ENCODE results near the gene USP30. TPM values are rescaled to one million over a fixed set of nuclear protein-coding genes. Genes with fewer than 3 reads are reported as not detected.

Gene USP30
- total RNA-seq, 2 donors from 2014 or later = 7.3 to 14.5 TPM

- no peak overlapping the region for H3K4me3 ChIP-seq
- H3K27me3 ChIP-seq = no peaks in the 10 kb centered on the region
- ATAC-seq (no peak), DNase-seq (no peak)
- intact Hi-C loops (cut with DNase I) = no loop called here
- no peaks in the 10 kb centered on the region for H3K36me3 ChIP-seq (replicated peaks in 1 of 2; ENCODE audit: insufficient read depth in 1 of 2, low read depth in 2 of 2)
- 86 to 96% methylated on average over 12 to 13 of the region's 13 CpGs for WGBS, 2 donors
- H3K9me3 ChIP-seq = no peaks in the 10 kb centered on the region
- H3K27ac ChIP-seq = no peak overlapping the region
- H3K4me1 ChIP-seq = peaks cover 24% of the 10 kb centered on the region
- TF ChIP-seq POLR2A (IDR thresholded peaks at IDR 0.05) (no peak), CTCF (IDR thresholded peaks at IDR 0.05) (no peak)
Observed at GRCh38 chr12:109127533-109128242, 75.3 kb downstream of the USP30 start.

GRCh38 chr12:109130297-109131153 lies 78.1 kb downstream of the USP30 start:
- peaks cover 39% of the 10 kb centered on the region for H3K4me1 ChIP-seq
- ATAC-seq (peak; percentile 3), DNase-seq (peak in 1 of 4 donors; percentile 29)
- H3K27ac ChIP-seq = peak overlapping the region; percentile 61 to 82 (median 74)
- no peaks in the 10 kb centered on the region for H3K36me3 ChIP-seq (replicated peaks in 1 of 2; ENCODE audit: insufficient read depth in 1 of 2, low read depth in 2 of 2)
- no peak overlapping the region for H3K4me3 ChIP-seq
- H3K27me3 ChIP-seq = no peaks in the 10 kb centered on the region
- TF ChIP-seq CTCF (IDR thresholded peaks at IDR 0.05) (no peak), POLR2A (IDR thresholded peaks at IDR 0.05) (no peak)
- 55 to 57% methylated on average over 10 to 15 of the region's 15 CpGs for WGBS, 2 donors
- no peaks in the 10 kb centered on the region for H3K9me3 ChIP-seq
- intact Hi-C loops (cut with DNase I) = no loop called here

- no peaks in the 10 kb centered on the region for H3K9me3 ChIP-seq
- H3K27me3 ChIP-seq = no peaks in the 10 kb centered on the region
- intact Hi-C loops (cut with DNase I) = no loop called here
- DNase-seq (peak; percentile 75 to 85 (median 83)), ATAC-seq (peak; percentile 86)
- peak overlapping the region; percentile 61 to 82 (median 74) for H3K27ac ChIP-seq
- peaks cover 39% of the 10 kb centered on the region for H3K4me1 ChIP-seq
- H3K36me3 ChIP-seq (replicated peaks in 1 of 2; ENCODE audit: insufficient read depth in 1 of 2, low read depth in 2 of 2) = no peaks in the 10 kb centered on the region
- no peak overlapping the region for H3K4me3 ChIP-seq
- TF ChIP-seq CTCF (IDR thresholded peaks at IDR 0.05) = no peak
- TF ChIP-seq POLR2A (IDR thresholded peaks at IDR 0.05) = peak in 1 of 3 donors; percentile 33
- WGBS, 2 donors = 27 to 28% methylated on average over 15 to 24 of the region's 24 CpGs
Observed at GRCh38 chr12:109131154-109132050, 79.0 kb downstream of the USP30 start.

- ATAC-seq = peak; percentile 43
- peaks cover 52% of the 10 kb centered on the region for H3K4me1 ChIP-seq
- no peaks in the 10 kb centered on the region for H3K27me3 ChIP-seq
- intact Hi-C loops (cut with DNase I) = no loop called here
- 45 to 54% methylated on average over 5 to 6 of the region's 6 CpGs for WGBS, 2 donors
- TF ChIP-seq CTCF (IDR thresholded peaks at IDR 0.05) (peak; percentile 30 to 61 (median 50)), POLR2A (IDR thresholded peaks at IDR 0.05) (no peak)
- peak; percentile 48 to 63 (median 58) for DNase-seq
- H3K4me3 ChIP-seq = no peak overlapping the region
- H3K36me3 ChIP-seq (replicated peaks in 1 of 2; ENCODE audit: insufficient read depth in 1 of 2, low read depth in 2 of 2) = no peaks in the 10 kb centered on the region
- peak overlapping the region in 2 of 4 donors; percentile 10 to 19 for H3K27ac ChIP-seq
- no peaks in the 10 kb centered on the region for H3K9me3 ChIP-seq
Observed at GRCh38 chr12:109134186-109134917, 82.0 kb downstream of the USP30 start.

Measured in body of pancreas (tissue), 4 donors.